Progenitor cell of endocrine pancreas (in vitro differentiated cells): ENCODE measurements around the gene PPP4R1. TPM values are rescaled to one million over a fixed set of nuclear protein-coding genes. Genes with fewer than 3 reads are reported as not detected.

Source experiments
- DNase-seq: peaks from one replicate; pipeline ENCODE4 v3.0.0; 2021; ENCODE audit warnings: low spot score; ENCODE audit not compliant: unreplicated experiment
- H3K27ac Mint-ChIP-seq: 2 replicates; pipeline ENCODE4 v1.8.0; 2021; ENCODE audit warnings: mild to moderate bottlenecking, moderate library complexity, mixed read lengths
- H3K27me3 Mint-ChIP-seq: 2 replicates; pipeline ENCODE4 v1.8.0; 2021; ENCODE audit warnings: mixed read lengths
- H3K36me3 Mint-ChIP-seq: 2 replicates; pipeline ENCODE4 v1.8.0; 2022; ENCODE audit warnings: mixed read lengths; ENCODE audit not compliant: insufficient read depth
- H3K4me1 Mint-ChIP-seq: 2 replicates; pipeline ENCODE4 v1.8.0; 2021; ENCODE audit warnings: low read depth, mixed read lengths
- H3K4me3 Mint-ChIP-seq: 2 replicates; pipeline ENCODE4 v1.8.0; 2021; ENCODE audit warnings: low read depth, mild to moderate bottlenecking, moderate library complexity, mixed read lengths
- H3K9me3 Mint-ChIP-seq: 2 replicates; pipeline ENCODE4 v1.8.0; 2021; ENCODE audit warnings: low read depth, mixed read lengths
- CTCF ChIP-seq: fragments of 200-600 bp; sonication (generic); IDR thresholded peaks from one replicate; pipeline ENCODE4 v1.5.0; 2021; ENCODE audit warnings: antibody characterized with exemption, mild to moderate bottlenecking; ENCODE audit not compliant: unreplicated experiment
- total RNA-seq: library from RNA; stranded (reverse); gene quantifications from 2 replicates; pipeline ENCODE4 v1.2.1, GENCODE V29; 2021

PPP4R1 gene
- total RNA-seq, 1 donor from 2014 or later, result 169 TPM

DNA sequence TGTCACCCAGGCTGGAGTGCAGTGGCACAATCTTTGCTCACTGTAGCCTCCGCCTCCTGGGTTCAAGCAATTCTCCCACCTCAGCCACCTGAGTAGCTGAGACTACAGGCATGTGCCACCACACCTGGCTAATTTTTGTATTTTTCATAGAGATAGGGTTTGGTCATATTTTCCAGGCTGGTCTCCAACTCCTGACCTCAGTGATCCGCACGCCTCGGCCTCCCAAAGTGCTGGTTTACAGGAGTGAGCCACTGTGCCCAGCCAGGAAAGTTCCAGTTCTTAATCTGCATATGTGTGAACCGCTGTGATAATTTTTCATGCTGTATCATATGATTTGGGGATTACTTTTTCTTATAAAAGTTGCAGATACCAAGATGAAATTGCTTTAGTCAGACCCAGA lies 14.6 kb upstream of the PPP4R1 start:
- peaks cover 2% of the 10 kb centered on the region for H3K27me3 Mint-ChIP-seq
- no peak for TF ChIP-seq CTCF
- H3K4me3 Mint-ChIP-seq, result no peak overlapping the region
- peaks cover 2% of the 10 kb centered on the region for H3K4me1 Mint-ChIP-seq
- H3K27ac Mint-ChIP-seq, result no peak overlapping the region
- no peaks in the 10 kb centered on the region for H3K9me3 Mint-ChIP-seq
- DNase-seq, result no peak
- no peaks in the 10 kb centered on the region for H3K36me3 Mint-ChIP-seq

- no peaks in the 10 kb centered on the region for H3K36me3 Mint-ChIP-seq
- DNase-seq, result no peak
- H3K27me3 Mint-ChIP-seq, result peaks cover 2% of the 10 kb centered on the region
- H3K9me3 Mint-ChIP-seq, result no peaks in the 10 kb centered on the region
- peaks cover 2% of the 10 kb centered on the region for H3K4me1 Mint-ChIP-seq
- H3K4me3 Mint-ChIP-seq, result no peak overlapping the region
- no peak for TF ChIP-seq CTCF
- no peak overlapping the region for H3K27ac Mint-ChIP-seq
Observed at GRCh38 chr18:9627642-9628041, 13.3 kb upstream of the PPP4R1 start.

- TF ChIP-seq CTCF, result no peak
- H3K27ac Mint-ChIP-seq, result no peak overlapping the region
Observed at GRCh38 chr18:9619990-9620389, 5.6 kb upstream of the PPP4R1 start.

GRCh38 chr18:9619545-9619944 lies 5.2 kb upstream of the PPP4R1 start:
- Mint-ChIP-seq H3K4me1 (peaks cover 5% of the 10 kb centered on the region), H3K36me3 (no peaks in the 10 kb centered on the region), H3K27ac (no peak overlapping the region), H3K9me3 (no peaks in the 10 kb centered on the region), H3K4me3 (no peak overlapping the region), H3K27me3 (no peaks in the 10 kb centered on the region)
- no peak for DNase-seq
- no peak for TF ChIP-seq CTCF

More at GRCh38 chr18:9619990-9620389, 5.6 kb upstream of the PPP4R1 start:
- H3K27me3 Mint-ChIP-seq, result no peaks in the 10 kb centered on the region
- H3K9me3 Mint-ChIP-seq, result no peaks in the 10 kb centered on the region
- no peaks in the 10 kb centered on the region for H3K36me3 Mint-ChIP-seq
- DNase-seq, result no peak
- H3K4me1 Mint-ChIP-seq, result peaks cover 5% of the 10 kb centered on the region
- no peak overlapping the region for H3K4me3 Mint-ChIP-seq

DNA sequence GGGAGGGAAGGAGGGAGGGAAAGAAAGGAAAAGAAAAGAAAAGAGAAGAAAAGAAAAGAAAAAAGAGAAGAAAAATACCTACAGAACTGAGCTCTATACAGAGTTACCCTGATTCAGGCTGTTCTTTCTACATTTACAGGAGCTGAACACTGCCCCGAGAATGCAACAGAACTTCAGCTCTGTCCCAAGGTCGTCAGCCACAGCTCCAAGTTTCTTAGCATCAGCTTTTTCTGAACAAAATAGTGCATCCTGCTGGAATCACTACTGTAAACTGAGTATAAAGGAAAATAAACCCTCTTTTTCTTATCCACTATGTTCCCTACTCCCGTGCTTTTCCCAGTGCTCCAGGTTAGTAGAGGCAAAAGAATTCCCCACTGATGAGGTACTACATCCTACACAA lies 4.7 kb upstream of the PPP4R1 start:
- Mint-ChIP-seq H3K9me3 (no peaks in the 10 kb centered on the region), H3K27ac (no peak overlapping the region), H3K4me1 (peaks cover 5% of the 10 kb centered on the region), H3K4me3 (no peak overlapping the region), H3K36me3 (no peaks in the 10 kb centered on the region), H3K27me3 (no peaks in the 10 kb centered on the region)
- TF ChIP-seq CTCF, result no peak
- DNase-seq, result no peak
